ENCODE data around the gene DIS3L2.

- TF ChIP-seq CTCF (IDR thresholded peaks at IDR 0.05): no peak
- peak in 1 of 4 donors; percentile 47 for TF ChIP-seq POLR2A (IDR thresholded peaks at IDR 0.05)
- no peak for TF ChIP-seq EP300 (IDR thresholded peaks at IDR 0.05)
- no peak for TF ChIP-seq POLR2AphosphoS5 (IDR thresholded peaks at IDR 0.05)
These were observed 424.9 kb downstream of the DIS3L2 start for GRCh38 chr2:232386490-232386739.
